ENCODE measurements around the gene NETO2.
"Not testable (repeated sequence)": the region's sequence is repeated elsewhere in the genome, so short reads cannot be mapped to it uniquely, and the experiment has no call there.

The NETO2 gene

GRCh38 chr16:47065766-47066688 is 77.7 kb downstream of the NETO2 start:
- DNase-seq (ENCODE audit: low spot score): no peak

- DNase-seq (ENCODE audit: low spot score): no peak
Measured at GRCh38 chr16:47064775-47065174, 79.0 kb downstream of the NETO2 start.

- no peak for DNase-seq (ENCODE audit: low spot score)
Measured at GRCh38 chr16:47063011-47063724, 80.6 kb downstream of the NETO2 start.

GRCh38 chr16:47061204-47061603 is 82.5 kb downstream of the NETO2 start:
- no peak for DNase-seq (ENCODE audit: low spot score)

- DNase-seq (ENCODE audit: low spot score): no peak
Measured at GRCh38 chr16:47060596-47060995, 83.1 kb downstream of the NETO2 start.

GRCh38 chr16:47059991-47060390 is 83.8 kb downstream of the NETO2 start:
- no peak for DNase-seq (ENCODE audit: low spot score)

GRCh38 chr16:47059130-47059529 is 84.6 kb downstream of the NETO2 start:
- DNase-seq (ENCODE audit: low spot score): not testable (repeated sequence)

- DNase-seq (ENCODE audit: low spot score): no peak
Measured at GRCh38 chr16:47058295-47059086, 85.3 kb downstream of the NETO2 start.

GRCh38 chr16:47057630-47057993 is 86.1 kb downstream of the NETO2 start:
- no peak for DNase-seq (ENCODE audit: low spot score)

- no peak for DNase-seq (ENCODE audit: low spot score)
Measured at GRCh38 chr16:47056688-47057629, 86.8 kb downstream of the NETO2 start.

- DNase-seq (ENCODE audit: low spot score): not testable (repeated sequence)
Measured at GRCh38 chr16:47056061-47056460, 87.7 kb downstream of the NETO2 start.

- DNase-seq (ENCODE audit: low spot score): no peak
Measured at GRCh38 chr16:47055136-47055885, 88.4 kb downstream of the NETO2 start.

- DNase-seq (ENCODE audit: low spot score): no peak
Measured at GRCh38 chr16:47054306-47054705, 89.4 kb downstream of the NETO2 start.

- DNase-seq (ENCODE audit: low spot score): no peak
Measured at GRCh38 chr16:47053895-47054294, 89.8 kb downstream of the NETO2 start.

- DNase-seq (ENCODE audit: low spot score): no peak
Measured at GRCh38 chr16:47052666-47053640, 90.8 kb downstream of the NETO2 start.

- DNase-seq (ENCODE audit: low spot score): no peak
Measured at GRCh38 chr16:47051031-47051430, 92.7 kb downstream of the NETO2 start.

GRCh38 chr16:47049901-47050583 is 93.7 kb downstream of the NETO2 start:
- DNase-seq (ENCODE audit: low spot score): no peak

GRCh38 chr16:47047524-47048203 is 96.1 kb downstream of the NETO2 start:
- DNase-seq (ENCODE audit: low spot score): no peak

Measured in putamen (tissue), 1 donor.